Heart right ventricle (tissue), 16 donors: ENCODE results near the gene ALDH1A2. TPM values are rescaled to one million over a fixed set of nuclear protein-coding genes. Genes with fewer than 3 reads are reported as not detected.
"Not testable (repeated sequence)": the region's sequence is repeated elsewhere in the genome, so short reads cannot be mapped to it uniquely, and the experiment has no call there.

ENCODE experiments used
- ATAC-seq, 8 donors: fragments of 200-7000 bp; cut with Tn5 transposase; one replicate each; pipeline ENCODE4 v1.9.1; 2020; ENCODE audit warnings: mild to moderate bottlenecking in 8 of 8, moderate library complexity in 8 of 8, moderate number of reproducible peaks in 1 of 8
- DNase-seq, 2 donors: peaks; one replicate each; pipeline ENCODE4 v3.0.0-alpha.2; 2020
- H3K27ac ChIP-seq, 10 donors: fragments of 200-600 bp; sonication (generic) in 2 of 10; one replicate each; pipeline versions ENCODE4 v1.5.0 to v1.8.0; 2020 to 2022; ENCODE audit warnings: mild to moderate bottlenecking in 3 of 10
- H3K27me3 ChIP-seq, 7 donors: fragments of 200-600 bp; one replicate each; pipeline ENCODE4 v1.8.0; 2021 to 2022; ENCODE audit warnings: mild to moderate bottlenecking in 2 of 7
- H3K36me3 ChIP-seq, 9 donors: fragments of 200-600 bp; sonication (generic) in 1 of 9; one replicate each; pipeline versions ENCODE4 v1.5.0 to v1.8.0; 2020 to 2022; ENCODE audit warnings: mild to moderate bottlenecking in 2 of 9
- H3K4me1 ChIP-seq, 9 donors: fragments of 200-600 bp; sonication (generic) in 1 of 9; one replicate each; pipeline versions ENCODE4 v1.5.0 to v1.8.0; 2020 to 2022; ENCODE audit warnings: mild to moderate bottlenecking in 4 of 9
- H3K4me3 ChIP-seq, 10 donors: fragments of 200-600 bp; sonication (generic) in 2 of 10; one replicate each; pipeline versions ENCODE4 v1.5.0 to v1.8.0; 2020 to 2022; ENCODE audit warnings: mild to moderate bottlenecking in 7 of 10, moderate library complexity in 2 of 10
- H3K9me3 ChIP-seq, 11 donors: fragments of 200-600 bp in 10 of 11; sonication (generic) in 2 of 11; one replicate each; pipeline versions ENCODE4 v1.5.0 to v1.8.0; 2013 to 2022; ENCODE audit warnings: mild to moderate bottlenecking in 2 of 11, control low read depth in 1 of 11, moderate library complexity in 1 of 11
- WGBS, 2 donors: extraction: QIAGEN DNeasy Blood & Tissue Kit; methylation state at CpG; one replicate each; pipeline ENCODE4 v1.1.7; 2013; ENCODE audit warnings: inconsistent platforms in 1 of 2; 5-methylcytosine and 5-hydroxymethylcytosine counted together
- intact Hi-C, 10 donors: fragments of 100-400 bp; cut with DNase I; formaldehyde crosslinking; loops; one replicate each; pipeline versions ENCODE4 v1.11.1 to v1.14.2; 2022
- long read RNA-seq, 3 donors: library from polyadenylated mRNA; unstranded; transcript quantifications; one replicate each; pipeline ENCODE4 v2.0.0, GENCODE V29; 2020 to 2021
- polyA plus RNA-seq, 2 donors: library from polyadenylated mRNA; stranded (reverse); fragments of 200-250 nt; gene quantifications; one replicate each; pipeline ENCODE4 v1.2.3, GENCODE V29; 2013
- total RNA-seq, 10 donors: library from RNA; stranded (reverse); fragmentation: NEBNext Ultra II Directional in 3 of 10; extraction: Animal tissue kit (Norgen Biotek cat#: 25700) in 3 of 10; gene quantifications; one replicate each; pipeline versions ENCODE4 v1.2.1 to v1.2.4, GENCODE V29; 2021 to 2023
- TF ChIP-seq, protein P1 (sequence below), 9 donors: fragments of 200-600 bp; sonication (generic) in 2 of 9; IDR thresholded peaks; one replicate each; pipeline versions ENCODE4 v1.5.0 to v1.8.0; 2021 to 2022; ENCODE audit warnings: antibody characterized with exemption in 9 of 9, mild to moderate bottlenecking in 5 of 9, moderate library complexity in 1 of 9
- donor health status: Arrhythmogenic right ventricular cardiomyopathy.
- donor health status: ischemic (EF 13 %, LVEDD 7.1; RV severe dilation, severe dysfunction).
- donor health status: healthy with polysubstance abuse.
- donor health status: DM: no; HTN: yes; CAD: no.
- donor health status: DM: no; HTN: no; CAD: no.
- donor health status: ischemic (EF 25% LVEDD 6.9; RV normal size, moderate dysfunction).
- donor health status: ischemic (EF 25% LVEDD 5.7; RV mildly dilated, moderate dysfunction).
- donor health status: healthy.
- donor health status: DM: yes; HTN: yes; CAD: no.
- donor health status: Ischemic cardiomyopathy.
- donor health status: ischemic (EF 35%, LVEDD 5.7; RV mildly dilated, moderate dysfunction).
- donor health status: nonischemic (EF 11% LVEDD 7.7; RV severe dilation, severe dysfunction).
- donor health status: DM: yes; HTN: yes; CAD: no.
- donor health status: PGD.
- donor health status: ischemic (EF 29% LVEDD 5.4; RV normal size, mild dysfunction).
- donor health status: nonischemic (EF 23%, LVEDD 6.1; RV moderate dilation, normal function).

ALDH1A2 gene
- total RNA-seq (10 to 100 TPM in 6 of 10 donors, 1 to 10 TPM in 4; 5.0 to 21.0 (median 11.3) TPM), polyA plus RNA-seq (1 to 10 TPM; 2.3 to 3.3 TPM)
- long read RNA-seq, donor 1, full-length matches to known transcripts = 8 of 9 reads
- long read RNA-seq, donor 1, partial matches to known transcripts = 1 of 9 reads
- long read RNA-seq, donor 1, other reads (novel, unspliced or antisense) = 0 of 9 reads
- long read RNA-seq, donor 2, full-length matches to known transcripts = 25 of 30 reads
- long read RNA-seq, donor 2, partial matches to known transcripts = 1 of 30 reads
- long read RNA-seq, donor 2, other reads (novel, unspliced or antisense) = 4 of 30 reads
- long read RNA-seq, donor 3, full-length matches to known transcripts = 22 of 28 reads
- long read RNA-seq, donor 3, partial matches to known transcripts = 2 of 28 reads
- long read RNA-seq, donor 3, other reads (novel, unspliced or antisense) = 4 of 28 reads

GRCh38 chr15:58065445-58066041, at the start of gene ALDH1A2:
Gene ALDH1A2 (minus strand): TSS chr15:58065711. CDS start chr15:58065650, 61 bp downstream.
- Histone ChIP-seq H3K4me1 (peaks cover 0 to 25% (median 12%) of the 10 kb centered on the region in 9 donors), H3K36me3 (no peaks in the 10 kb centered on the region), H3K27me3 (peaks cover 0 to 95% (median 52%) of the 10 kb centered on the region in 7 donors), H3K4me3 (peak within 1 kb of the TSS; percentile 11 to 68 (median 61)), H3K9me3 (no peaks in the 10 kb centered on the region), H3K27ac (peak within 1 kb of the TSS; percentile 4 to 89 (median 66))
- DNase-seq = peak; percentile 25 to 53
- TF ChIP-seq, protein P1, sequence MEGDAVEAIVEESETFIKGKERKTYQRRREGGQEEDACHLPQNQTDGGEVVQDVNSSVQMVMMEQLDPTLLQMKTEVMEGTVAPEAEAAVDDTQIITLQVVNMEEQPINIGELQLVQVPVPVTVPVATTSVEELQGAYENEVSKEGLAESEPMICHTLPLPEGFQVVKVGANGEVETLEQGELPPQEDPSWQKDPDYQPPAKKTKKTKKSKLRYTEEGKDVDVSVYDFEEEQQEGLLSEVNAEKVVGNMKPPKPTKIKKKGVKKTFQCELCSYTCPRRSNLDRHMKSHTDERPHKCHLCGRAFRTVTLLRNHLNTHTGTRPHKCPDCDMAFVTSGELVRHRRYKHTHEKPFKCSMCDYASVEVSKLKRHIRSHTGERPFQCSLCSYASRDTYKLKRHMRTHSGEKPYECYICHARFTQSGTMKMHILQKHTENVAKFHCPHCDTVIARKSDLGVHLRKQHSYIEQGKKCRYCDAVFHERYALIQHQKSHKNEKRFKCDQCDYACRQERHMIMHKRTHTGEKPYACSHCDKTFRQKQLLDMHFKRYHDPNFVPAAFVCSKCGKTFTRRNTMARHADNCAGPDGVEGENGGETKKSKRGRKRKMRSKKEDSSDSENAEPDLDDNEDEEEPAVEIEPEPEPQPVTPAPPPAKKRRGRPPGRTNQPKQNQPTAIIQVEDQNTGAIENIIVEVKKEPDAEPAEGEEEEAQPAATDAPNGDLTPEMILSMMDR (IDR thresholded peaks at IDR 0.05) = no peak
- ATAC-seq = peak; percentile 63 to 82 (median 68)
- 3% methylated on average over 61 to 75 of the region's 75 CpGs for WGBS, 2 donors
- intact Hi-C loops = loop anchor here (2.0 to 10.0 kb wide), 14 partner anchors 119 to 511 kb away; no protein-coding TSS in a partner anchor

- H3K4me1 ChIP-seq = no peaks in the 10 kb centered on the region
- H3K27me3 ChIP-seq = peaks cover 0 to 21% (median 17%) of the 10 kb centered on the region in 7 donors
- intact Hi-C loops = loop anchor here in 6 of 10 donors (2.0 to 10.0 kb wide), 4 partner anchors 57 to 70 kb away; no protein-coding TSS in a partner anchor
- H3K36me3 ChIP-seq = no peaks in the 10 kb centered on the region
- ATAC-seq = no peak
- TF ChIP-seq, protein P1 (IDR thresholded peaks at IDR 0.05) = no peak
- H3K27ac ChIP-seq = no peak overlapping the region
- no peak overlapping the region for H3K4me3 ChIP-seq
- H3K9me3 ChIP-seq = no peaks in the 10 kb centered on the region
- no peak for DNase-seq
Measured at GRCh38 chr15:58114812-58115211, 49.3 kb upstream of the ALDH1A2 start.

DNA sequence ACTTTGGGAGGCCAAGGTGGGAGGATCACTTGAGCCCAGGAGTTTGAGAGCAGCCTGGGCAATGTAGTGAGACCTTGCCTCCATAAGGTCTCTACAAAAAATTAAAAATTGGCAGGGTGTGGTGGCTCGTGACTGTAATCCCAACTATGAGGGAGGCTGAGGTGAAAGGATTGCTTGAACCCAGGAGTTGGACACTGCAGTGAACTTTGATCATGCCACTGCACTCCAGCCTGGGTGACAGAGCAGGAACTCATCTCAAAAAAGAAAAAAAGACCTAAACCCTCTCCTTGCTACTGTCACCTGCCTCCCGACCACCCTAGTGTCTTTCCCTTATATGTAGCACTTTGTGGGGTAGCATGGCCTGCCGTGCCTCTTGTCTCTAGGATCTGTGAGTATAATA, 48.9 kb upstream of the ALDH1A2 start:
- Histone ChIP-seq H3K9me3 (no peaks in the 10 kb centered on the region), H3K27me3 (peaks cover 0 to 25% (median 22%) of the 10 kb centered on the region in 7 donors), H3K36me3 (no peaks in the 10 kb centered on the region), H3K4me1 (no peaks in the 10 kb centered on the region), H3K27ac (no peak overlapping the region), H3K4me3 (no peak overlapping the region)
- TF ChIP-seq, protein P1 (IDR thresholded peaks at IDR 0.05) = no peak
- no peak for ATAC-seq
- no peak for DNase-seq
- intact Hi-C loops = loop anchor here in 4 of 10 donors (2.0 to 10.0 kb wide), 3 partner anchors 68 to 70 kb away; no protein-coding TSS in a partner anchor
- 77 to 80% methylated on average over 3 of the region's 3 CpGs for WGBS, 2 donors

GRCh38 chr15:58113358-58113757, 47.8 kb upstream of the ALDH1A2 start:
- H3K4me3 ChIP-seq, H3K27ac ChIP-seq, ATAC-seq, H3K4me1 ChIP-seq, H3K36me3 ChIP-seq, H3K9me3 ChIP-seq, DNase-seq: not testable (repeated sequence)
- 45 to 48% methylated on average over 5 of the region's 5 CpGs for WGBS, 2 donors
- peaks cover 0 to 35% (median 29%) of the 10 kb centered on the region in 7 donors for H3K27me3 ChIP-seq
- intact Hi-C loops = loop anchor here in 3 of 10 donors (5.0 to 10.0 kb wide), 2 partner anchors 69 to 71 kb away; no protein-coding TSS in a partner anchor
